T-helper 22 cell (primary cell): ENCODE results near the gene PDE9A.
"Not testable (repeated sequence)": the region's sequence is repeated elsewhere in the genome, so short reads cannot be mapped to it uniquely, and the experiment has no call there.

Experiments
- DNase-seq: peaks from one replicate; pipeline ENCODE4 v3.0.0-alpha.2; 2020; ENCODE audit warnings: low read depth

The PDE9A gene

GRCh38 chr21:42653231-42654061 lies at the start of gene PDE9A:
TSS of gene PDE9A (plus strand) at chr21:42653621. CDS start at chr21:42653815, 194 bp downstream.
- no peak for DNase-seq

- DNase-seq: no peak
These were observed 46.3 kb upstream of the PDE9A start for GRCh38 chr21:42607102-42607501.

DNA sequence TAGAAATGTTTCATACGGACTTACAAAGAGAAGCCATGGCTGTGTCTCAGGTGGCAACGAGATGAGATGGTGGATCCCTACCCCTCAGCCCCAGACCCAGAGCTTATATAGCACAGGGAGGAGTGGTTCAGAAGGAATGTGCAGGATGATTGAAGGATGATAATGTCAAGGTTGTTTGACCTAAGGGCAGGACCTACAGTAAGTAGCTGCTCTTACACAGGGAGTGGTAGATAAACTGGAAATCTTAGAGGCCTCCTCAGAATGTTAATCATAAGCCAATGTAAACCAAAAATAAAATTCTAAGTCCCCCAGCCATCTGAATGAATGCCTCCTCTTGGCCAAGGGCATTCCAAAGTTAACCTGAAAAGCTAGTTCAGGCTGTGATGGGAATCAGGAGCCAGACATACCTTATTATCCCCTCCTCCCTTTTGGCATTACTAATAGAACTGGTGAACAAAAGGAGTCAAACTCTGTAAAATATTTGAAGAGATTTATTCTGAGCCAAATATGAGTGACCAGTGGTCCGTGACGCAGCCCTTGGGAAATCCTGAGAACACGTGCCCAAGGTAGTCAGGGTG lies 45.8 kb upstream of the PDE9A start:
- no peak for DNase-seq

DNA sequence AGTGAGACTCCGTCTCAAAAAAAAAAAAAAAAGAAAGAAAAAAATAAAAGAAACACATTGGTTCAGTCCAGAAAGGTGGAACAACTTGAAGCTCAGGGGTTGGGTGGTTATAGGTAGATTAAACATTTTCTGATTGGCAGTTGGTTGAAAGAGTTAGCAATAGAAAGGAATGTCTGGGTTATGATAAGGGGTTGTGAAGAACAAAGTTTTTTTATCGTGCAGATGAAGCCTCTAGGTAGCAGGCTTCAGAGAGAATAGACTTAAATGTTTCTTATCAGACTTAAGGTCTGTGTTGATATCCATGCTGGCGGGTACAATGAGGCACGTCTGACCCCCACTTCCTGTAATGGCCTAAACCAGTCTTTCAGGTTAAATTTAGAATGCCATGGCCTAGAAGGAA lies 45.0 kb upstream of the PDE9A start:
- DNase-seq: no peak

- no peak for DNase-seq
These were observed 43.6 kb upstream of the PDE9A start for GRCh38 chr21:42609811-42610210.

- DNase-seq: no peak
These were observed 41.6 kb upstream of the PDE9A start for GRCh38 chr21:42611852-42612251.

GRCh38 chr21:42612390-42612789 lies 41.0 kb upstream of the PDE9A start:
- no peak for DNase-seq

- no peak for DNase-seq
These were observed 39.7 kb upstream of the PDE9A start for GRCh38 chr21:42613756-42614155.

DNA sequence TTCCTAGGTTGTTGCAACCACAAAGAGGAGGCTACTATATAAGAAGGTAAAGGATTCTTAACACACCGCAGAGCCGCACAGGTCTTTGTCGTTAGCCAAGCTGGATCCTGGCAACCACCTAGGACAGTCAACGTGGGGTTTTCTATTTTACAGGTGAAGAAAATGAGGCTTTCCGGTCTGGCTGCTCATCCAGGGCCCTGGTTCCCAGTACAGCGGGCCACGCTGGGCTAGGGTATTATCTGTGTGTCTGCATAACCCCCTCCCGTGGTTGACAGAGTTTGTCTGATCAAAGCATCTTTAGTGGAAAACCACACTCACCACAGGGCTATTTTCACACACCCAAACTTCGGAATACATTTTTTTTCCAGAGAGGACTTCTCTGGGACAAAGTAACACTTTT lies 39.0 kb upstream of the PDE9A start:
- peak; percentile 14 for DNase-seq

DNA sequence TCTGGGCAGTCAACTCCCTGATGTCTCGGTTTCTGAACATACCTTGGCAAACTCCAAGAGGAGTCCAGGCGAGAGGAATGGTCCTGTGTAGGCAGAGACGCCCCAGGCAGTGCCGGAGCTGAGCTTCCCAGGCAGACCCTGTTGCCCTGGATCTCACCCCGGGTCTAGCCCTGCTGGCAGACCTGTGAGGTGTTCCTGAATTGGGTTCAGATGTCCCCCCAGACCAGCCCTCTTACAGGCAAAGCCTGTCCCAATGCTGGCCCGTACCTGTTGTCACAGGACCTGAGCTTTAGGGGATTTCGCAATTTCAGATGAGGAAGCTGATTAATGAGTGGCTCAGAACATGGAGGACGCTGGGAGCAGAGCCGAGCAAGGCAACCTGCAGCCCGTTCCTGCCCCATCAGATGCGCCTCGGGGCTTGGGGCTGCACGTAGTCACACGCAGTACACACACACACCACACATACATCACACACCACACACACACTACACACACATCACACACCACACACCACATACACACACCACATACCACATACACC lies 38.5 kb upstream of the PDE9A start:
- DNase-seq: peak; percentile 15

- not testable (repeated sequence) for DNase-seq
These were observed 38.0 kb upstream of the PDE9A start for GRCh38 chr21:42615377-42615776.

GRCh38 chr21:42615924-42616323 lies 37.5 kb upstream of the PDE9A start:
- DNase-seq: no peak

DNA sequence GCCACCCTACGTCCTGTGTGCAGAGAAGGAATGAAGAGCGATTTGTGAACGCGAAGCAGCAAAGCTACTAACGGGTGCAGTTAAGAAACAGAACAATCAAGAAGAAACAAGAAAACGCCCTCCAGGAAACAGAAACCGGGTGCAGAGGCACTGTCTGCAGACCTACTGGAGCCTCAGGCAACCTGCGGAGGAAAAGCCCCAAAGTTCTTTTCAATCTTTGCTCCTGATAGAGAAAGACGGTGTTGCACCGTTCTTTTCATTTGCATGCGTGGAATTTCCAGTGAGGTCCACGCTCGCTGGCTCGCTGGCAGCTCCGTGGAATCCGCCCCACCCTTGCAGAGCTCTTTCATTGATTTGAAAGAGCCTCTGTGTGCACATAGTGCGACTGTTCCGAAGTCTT lies 37.0 kb upstream of the PDE9A start:
- DNase-seq: no peak

GRCh38 chr21:42616941-42617340 lies 36.5 kb upstream of the PDE9A start:
- no peak for DNase-seq

GRCh38 chr21:42617486-42617885 lies 35.9 kb upstream of the PDE9A start:
- no peak for DNase-seq

GRCh38 chr21:42618707-42619102 lies 34.7 kb upstream of the PDE9A start:
- DNase-seq: no peak

DNA sequence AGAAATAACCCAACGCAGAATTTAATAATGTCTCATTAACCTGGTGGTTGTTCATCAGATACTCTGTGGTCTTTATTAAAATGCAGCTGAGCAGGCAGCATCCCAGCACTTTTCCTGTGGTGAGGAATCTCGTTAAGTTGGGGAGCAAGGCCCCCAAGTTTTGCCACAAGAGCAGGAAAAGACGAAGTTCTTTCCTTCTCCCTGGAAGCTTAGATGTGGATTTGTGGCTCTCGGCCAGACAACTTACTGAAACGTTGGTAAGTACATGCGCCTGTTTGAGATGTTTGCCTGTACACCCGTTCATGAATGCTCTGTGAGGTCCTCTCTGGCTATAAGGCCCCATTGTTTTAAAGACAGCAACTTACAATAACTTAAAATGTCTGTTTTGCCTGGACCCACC lies 34.3 kb upstream of the PDE9A start:
- DNase-seq: no peak

GRCh38 chr21:42619841-42620240 lies 33.6 kb upstream of the PDE9A start:
- no peak for DNase-seq

DNA sequence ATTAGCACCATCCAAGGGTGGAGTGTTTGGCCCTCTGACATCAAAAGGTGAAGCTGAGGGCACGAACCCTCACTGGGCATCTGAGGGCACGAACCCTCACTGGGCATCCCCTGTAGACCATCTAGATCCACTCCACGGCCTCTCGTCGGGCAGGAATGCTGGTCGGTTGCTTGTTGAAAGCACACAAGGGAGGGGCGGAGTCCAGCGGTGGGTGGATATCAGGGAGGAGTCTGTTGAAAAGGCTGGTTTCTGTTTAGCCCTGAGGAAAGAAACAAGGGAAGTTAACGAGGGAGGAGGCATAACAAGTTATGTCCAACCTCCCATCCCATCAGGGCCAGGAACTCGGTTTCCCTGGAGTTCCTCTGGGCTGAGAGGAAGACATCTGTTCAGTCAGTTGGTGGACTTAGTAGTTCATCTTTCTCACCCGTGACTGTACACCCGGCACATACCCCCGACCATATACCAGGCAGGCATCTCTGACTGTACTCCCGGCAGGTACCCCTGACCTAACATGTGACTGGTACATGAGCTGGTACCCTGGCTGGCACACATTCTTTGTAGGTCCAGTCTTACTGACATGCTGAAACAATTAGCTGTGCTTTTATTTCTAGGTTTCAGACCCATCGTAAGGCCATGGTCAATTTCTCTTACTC lies 32.1 kb upstream of the PDE9A start:
- no peak for DNase-seq

DNA sequence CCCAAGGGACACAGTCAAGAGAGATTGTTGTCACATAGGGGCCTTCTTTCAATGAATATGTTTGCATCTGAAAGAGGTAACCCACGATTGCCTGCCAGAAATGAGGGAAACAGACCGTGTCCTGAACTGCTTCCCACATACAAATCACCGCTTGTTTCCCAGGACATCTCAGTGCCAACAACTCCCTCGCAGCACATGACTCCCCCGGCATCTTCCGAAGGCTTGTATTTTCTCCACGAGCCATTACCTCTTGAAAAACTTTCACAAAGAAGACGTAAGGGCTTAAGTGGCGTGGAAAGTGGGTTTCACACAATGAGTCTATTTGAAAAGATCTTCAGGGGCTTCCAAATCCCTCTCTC lies 31.6 kb upstream of the PDE9A start:
- DNase-seq: no peak

DNA sequence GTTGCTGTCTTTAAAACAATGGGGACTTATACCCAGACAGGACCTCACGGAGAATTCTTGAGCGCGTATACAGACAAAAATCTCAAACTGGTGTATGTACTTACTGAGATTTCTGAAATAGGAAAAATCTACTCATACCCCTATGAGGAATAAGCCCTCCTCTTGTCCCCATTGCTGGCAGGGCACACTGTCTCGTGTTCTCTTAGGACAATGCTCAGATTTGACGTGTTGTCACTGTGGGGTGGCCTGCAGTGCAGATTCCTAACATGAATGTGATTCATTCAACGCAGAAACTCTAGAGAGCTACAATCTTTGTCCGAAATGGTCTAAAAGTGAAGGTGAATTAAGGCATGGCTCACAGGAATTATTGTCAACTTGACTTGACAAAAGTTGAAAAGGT lies 31.1 kb upstream of the PDE9A start:
- DNase-seq: no peak

DNA sequence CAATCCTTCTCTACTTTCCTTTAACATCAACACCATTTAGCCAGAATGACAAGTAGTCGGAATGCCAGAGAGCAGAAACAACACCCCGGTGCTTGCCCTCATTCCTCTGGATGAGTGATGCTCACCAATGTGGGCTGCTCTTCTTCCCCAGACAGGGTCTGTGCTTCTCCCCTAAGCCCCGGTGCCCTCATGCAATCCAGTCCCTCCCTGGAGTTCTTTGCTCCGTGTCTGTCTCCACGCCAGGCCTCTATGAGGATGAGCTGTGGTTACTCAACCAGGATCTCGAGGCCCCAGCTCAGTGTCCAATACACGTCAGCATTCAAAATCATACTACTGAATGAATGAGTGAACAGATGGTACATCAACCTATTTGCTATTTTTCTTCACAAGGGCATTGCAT lies 29.7 kb upstream of the PDE9A start:
- DNase-seq: no peak
